ENCODE data around the gene MUC4.

DNA sequence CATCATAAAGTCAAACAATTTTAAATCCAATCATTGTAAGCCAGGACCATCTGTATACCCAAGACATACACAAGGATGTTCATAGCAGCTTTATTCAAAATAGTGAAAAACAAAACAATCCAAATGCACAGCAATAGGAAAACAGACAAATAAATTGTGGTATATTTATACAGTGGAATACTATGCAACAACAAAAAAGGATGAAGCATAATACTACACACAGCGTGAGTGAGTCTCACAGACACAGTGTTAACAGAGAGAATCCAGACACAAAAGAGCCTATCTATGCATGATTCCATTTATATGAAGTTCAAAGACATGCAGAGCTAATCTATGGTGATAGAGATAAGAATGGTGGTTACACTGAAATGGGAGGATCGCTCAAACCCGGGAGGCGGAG, 96.6 kb downstream of the MUC4 start:
- TF ChIP-seq, protein P1, sequence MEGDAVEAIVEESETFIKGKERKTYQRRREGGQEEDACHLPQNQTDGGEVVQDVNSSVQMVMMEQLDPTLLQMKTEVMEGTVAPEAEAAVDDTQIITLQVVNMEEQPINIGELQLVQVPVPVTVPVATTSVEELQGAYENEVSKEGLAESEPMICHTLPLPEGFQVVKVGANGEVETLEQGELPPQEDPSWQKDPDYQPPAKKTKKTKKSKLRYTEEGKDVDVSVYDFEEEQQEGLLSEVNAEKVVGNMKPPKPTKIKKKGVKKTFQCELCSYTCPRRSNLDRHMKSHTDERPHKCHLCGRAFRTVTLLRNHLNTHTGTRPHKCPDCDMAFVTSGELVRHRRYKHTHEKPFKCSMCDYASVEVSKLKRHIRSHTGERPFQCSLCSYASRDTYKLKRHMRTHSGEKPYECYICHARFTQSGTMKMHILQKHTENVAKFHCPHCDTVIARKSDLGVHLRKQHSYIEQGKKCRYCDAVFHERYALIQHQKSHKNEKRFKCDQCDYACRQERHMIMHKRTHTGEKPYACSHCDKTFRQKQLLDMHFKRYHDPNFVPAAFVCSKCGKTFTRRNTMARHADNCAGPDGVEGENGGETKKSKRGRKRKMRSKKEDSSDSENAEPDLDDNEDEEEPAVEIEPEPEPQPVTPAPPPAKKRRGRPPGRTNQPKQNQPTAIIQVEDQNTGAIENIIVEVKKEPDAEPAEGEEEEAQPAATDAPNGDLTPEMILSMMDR (conservative IDR thresholded peaks at IDR 0.05) = no peak
- no peak for TF ChIP-seq ZFX (IDR thresholded peaks at IDR 0.05)
